ENCODE results near the gene NARF.

GRCh38 chr17:82483204-82483660 lies 24.7 kb downstream of the NARF start:
- no peak for TF ChIP-seq CTCF (IDR thresholded peaks at IDR 0.05; ENCODE audit: insufficient read depth, low read length, poor library complexity, severe bottlenecking)
- TF ChIP-seq EZH2phosphoT487 (conservative IDR thresholded peaks at IDR 0.05; ENCODE audit: low read length): no peak

Data from SU-DHL-6 (cell line).